Neutrophil (primary cell): Measurements from ENCODE around the gene LRMDA.

Experiments used
- H3K27ac ChIP-seq: fragments of 200-600 bp; sonication (generic); 2 replicates; pipeline ENCODE4 v1.5.1; 2016; ENCODE audit warnings: mild to moderate bottlenecking, moderate library complexity
- H3K27me3 ChIP-seq: fragments of 200-600 bp; sonication (generic); 2 replicates; pipeline ENCODE4 v1.6.0; 2016; ENCODE audit warnings: mild to moderate bottlenecking
- H3K36me3 ChIP-seq: fragments of 200-600 bp; sonication (generic); 2 replicates; pipeline ENCODE4 v1.5.1; 2017
- H3K4me1 ChIP-seq, 2 experiments: fragments of 200-600 bp in 1 of 2; sonication (generic) in 1 of 2; 1 replicate in 1 of 2; 2 replicates in 1 of 2; pipeline versions ENCODE4 v1.5.1 to v1.6.1; 2013 to 2016; ENCODE audit warnings: low read depth in 1 of 2, low read length in 1 of 2, mild to moderate bottlenecking in 1 of 2, moderate library complexity in 1 of 2; ENCODE audit not compliant: control insufficient read depth in 1 of 2, insufficient read depth in 1 of 2
- H3K4me3 ChIP-seq, 2 experiments: fragments of 200-600 bp in 1 of 2; sonication (generic) in 1 of 2; 1 replicate in 1 of 2; 2 replicates in 1 of 2; pipeline ENCODE4 v1.5.1; 2013 to 2016; ENCODE audit warnings: low read depth in 1 of 2, low read length in 1 of 2, mild to moderate bottlenecking in 1 of 2, moderate library complexity in 1 of 2
- H3K9me3 ChIP-seq: fragments of 200-600 bp; sonication (generic); 2 replicates; pipeline ENCODE4 v1.5.1; 2016
- TF ChIP-seq, protein P1 (sequence below): fragments of 200-600 bp; sonication (generic); IDR thresholded peaks from 2 replicates; pipeline ENCODE4 v1.5.1; 2016; ENCODE audit warnings: antibody characterized with exemption

LRMDA gene

GRCh38 chr10:75469006-75469616 is 37.7 kb downstream of the LRMDA start:
- no peaks in the 10 kb centered on the region for H3K27me3 ChIP-seq
- H3K4me3 ChIP-seq, result no peak overlapping the region
- no peaks in the 10 kb centered on the region for H3K9me3 ChIP-seq
- H3K27ac ChIP-seq, result no peak overlapping the region
- TF ChIP-seq, protein P1, sequence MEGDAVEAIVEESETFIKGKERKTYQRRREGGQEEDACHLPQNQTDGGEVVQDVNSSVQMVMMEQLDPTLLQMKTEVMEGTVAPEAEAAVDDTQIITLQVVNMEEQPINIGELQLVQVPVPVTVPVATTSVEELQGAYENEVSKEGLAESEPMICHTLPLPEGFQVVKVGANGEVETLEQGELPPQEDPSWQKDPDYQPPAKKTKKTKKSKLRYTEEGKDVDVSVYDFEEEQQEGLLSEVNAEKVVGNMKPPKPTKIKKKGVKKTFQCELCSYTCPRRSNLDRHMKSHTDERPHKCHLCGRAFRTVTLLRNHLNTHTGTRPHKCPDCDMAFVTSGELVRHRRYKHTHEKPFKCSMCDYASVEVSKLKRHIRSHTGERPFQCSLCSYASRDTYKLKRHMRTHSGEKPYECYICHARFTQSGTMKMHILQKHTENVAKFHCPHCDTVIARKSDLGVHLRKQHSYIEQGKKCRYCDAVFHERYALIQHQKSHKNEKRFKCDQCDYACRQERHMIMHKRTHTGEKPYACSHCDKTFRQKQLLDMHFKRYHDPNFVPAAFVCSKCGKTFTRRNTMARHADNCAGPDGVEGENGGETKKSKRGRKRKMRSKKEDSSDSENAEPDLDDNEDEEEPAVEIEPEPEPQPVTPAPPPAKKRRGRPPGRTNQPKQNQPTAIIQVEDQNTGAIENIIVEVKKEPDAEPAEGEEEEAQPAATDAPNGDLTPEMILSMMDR, result no peak
- H3K36me3 ChIP-seq, result no peaks in the 10 kb centered on the region
- H3K4me1 ChIP-seq, result peaks cover 10 to 30% of the 10 kb centered on the region in 2 experiments

DNA sequence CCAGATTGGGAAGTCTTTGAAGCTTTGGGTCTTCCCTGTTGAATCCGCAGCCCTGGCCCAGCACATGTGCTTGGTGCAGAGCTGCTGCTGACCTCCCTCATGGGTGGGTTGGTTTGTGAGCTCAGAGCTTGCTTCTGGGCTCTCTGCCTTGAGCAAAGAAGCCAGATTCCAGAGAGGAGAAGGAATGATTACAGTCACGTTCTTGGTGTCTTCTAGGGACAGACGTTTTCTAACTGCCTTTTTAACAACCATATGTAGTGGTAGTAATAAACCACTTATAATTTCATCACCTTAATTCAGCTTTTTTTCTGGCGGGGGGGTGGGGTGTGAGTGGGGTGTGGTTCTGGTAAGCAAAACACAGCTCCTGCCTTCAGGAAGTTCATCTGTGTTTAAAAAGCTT is 39.5 kb downstream of the LRMDA start:
- Histone ChIP-seq H3K4me1 (peaks cover 10 to 30% of the 10 kb centered on the region in 2 experiments), H3K36me3 (no peaks in the 10 kb centered on the region), H3K27ac (no peak overlapping the region), H3K9me3 (no peaks in the 10 kb centered on the region), H3K27me3 (no peaks in the 10 kb centered on the region), H3K4me3 (no peak overlapping the region)
- TF ChIP-seq, protein P1, result no peak

GRCh38 chr10:75472685-75473084 is 41.3 kb downstream of the LRMDA start:
- Histone ChIP-seq H3K27ac (no peak overlapping the region), H3K27me3 (no peaks in the 10 kb centered on the region), H3K9me3 (no peaks in the 10 kb centered on the region), H3K4me3 (no peak overlapping the region), H3K36me3 (no peaks in the 10 kb centered on the region), H3K4me1 (peaks cover 10 to 30% of the 10 kb centered on the region in 2 experiments)
- TF ChIP-seq, protein P1, result no peak

GRCh38 chr10:75474106-75474505 is 42.7 kb downstream of the LRMDA start:
- H3K4me3 ChIP-seq, result no peak overlapping the region
- H3K27me3 ChIP-seq, result no peaks in the 10 kb centered on the region
- no peaks in the 10 kb centered on the region for H3K9me3 ChIP-seq
- H3K36me3 ChIP-seq, result no peaks in the 10 kb centered on the region
- H3K27ac ChIP-seq, result no peak overlapping the region
- TF ChIP-seq, protein P1, result no peak
- peaks cover 6 to 25% of the 10 kb centered on the region in 2 experiments for H3K4me1 ChIP-seq

- H3K27me3 ChIP-seq, result no peaks in the 10 kb centered on the region
- no peaks in the 10 kb centered on the region for H3K36me3 ChIP-seq
- peaks cover 0 to 16% of the 10 kb centered on the region in 2 experiments for H3K4me1 ChIP-seq
- no peak overlapping the region for H3K27ac ChIP-seq
- no peak overlapping the region for H3K4me3 ChIP-seq
- TF ChIP-seq, protein P1, result no peak
- no peaks in the 10 kb centered on the region for H3K9me3 ChIP-seq
Observed at GRCh38 chr10:75475460-75476182, 44.2 kb downstream of the LRMDA start.
